Activated CD4-positive, alpha-beta T cell treated with anti-CD3 and anti-CD28 coated beads, Interleukin-2, amount 10 ng/mL, durations not matched to agents 24 days and 14 days (primary cell): ENCODE data around the gene SOX30. TPM values are rescaled to one million over a fixed set of nuclear protein-coding genes. Genes with fewer than 3 reads are reported as not detected.
A peak's percentile ranks its signal among the peaks of the same experiment; 100 is the strongest.
"Not testable (repeated sequence)": the region's sequence is repeated elsewhere in the genome, so short reads cannot be mapped to it uniquely, and the experiment has no call there.

Experiments used
- DNase-seq: peaks from one replicate; pipeline ENCODE4 v3.0.0; 2022
- H3K27ac Mint-ChIP-seq: one replicate; pipeline ENCODE4 v1.8.0; 2022; ENCODE audit warnings: mild to moderate bottlenecking, mixed read lengths
- H3K27me3 Mint-ChIP-seq: one replicate; pipeline ENCODE4 v1.8.0; 2022; ENCODE audit warnings: mixed read lengths
- H3K36me3 Mint-ChIP-seq: one replicate; pipeline ENCODE4 v1.8.0; 2022; ENCODE audit warnings: low read depth, mild to moderate bottlenecking, mixed read lengths
- H3K4me1 Mint-ChIP-seq: one replicate; pipeline ENCODE4 v1.8.0; 2021; ENCODE audit warnings: mixed read lengths
- H3K4me3 Mint-ChIP-seq: one replicate; pipeline ENCODE4 v1.8.0; 2022; ENCODE audit warnings: mild to moderate bottlenecking, moderate library complexity, mixed read lengths
- H3K9me3 Mint-ChIP-seq: one replicate; pipeline ENCODE4 v1.8.0; 2021; ENCODE audit warnings: mixed read lengths
- intact Hi-C: fragments of 100-400 bp; cut with micrococcal nuclease; formaldehyde crosslinking; loops from one replicate; pipeline ENCODE4 v1.15.1; 2023
- total RNA-seq: library from RNA; stranded (reverse); gene quantifications from 2 replicates; pipeline ENCODE4 v1.2.3, GENCODE V29; 2022

The SOX30 gene
- total RNA-seq, result 0.19 TPM in 1 of 2 replicates, not detected in the other

DNA sequence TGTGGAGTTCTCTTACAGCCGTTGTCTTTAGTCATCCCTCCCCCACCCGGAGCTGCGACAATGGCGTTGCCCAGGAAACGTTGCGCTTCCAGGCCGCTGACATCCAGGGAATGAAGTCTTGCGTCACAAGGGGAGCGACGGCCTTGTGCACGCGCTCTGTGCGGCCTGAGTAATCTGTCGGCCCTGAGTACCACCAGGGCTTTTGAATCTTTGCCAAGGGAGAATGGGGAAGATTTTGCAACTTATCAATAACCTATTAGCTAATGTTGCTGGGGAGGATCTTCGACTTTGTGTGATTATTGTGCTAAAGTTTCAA, at the start of gene SOX30:
Gene SOX30, minus strand, starts transcription at position 62 of the 316 bp plus-strand sequence. CDS start 360 bp downstream, outside the sequence.
- Mint-ChIP-seq H3K4me3 (peak within 1 kb of the TSS; percentile 79), H3K27me3 (no peaks in the 10 kb centered on the region), H3K36me3 (peaks cover 18% of the 10 kb centered on the region), H3K4me1 (peaks cover 12% of the 10 kb centered on the region), H3K27ac (peak within 1 kb of the TSS; percentile 87), H3K9me3 (peaks cover 23% of the 10 kb centered on the region)
- intact Hi-C loops, result loop anchor here (5.0 kb wide), 1 partner anchor 90 kb away; the partner anchor contains the start of gene LSM11
- no peak for DNase-seq

DNA sequence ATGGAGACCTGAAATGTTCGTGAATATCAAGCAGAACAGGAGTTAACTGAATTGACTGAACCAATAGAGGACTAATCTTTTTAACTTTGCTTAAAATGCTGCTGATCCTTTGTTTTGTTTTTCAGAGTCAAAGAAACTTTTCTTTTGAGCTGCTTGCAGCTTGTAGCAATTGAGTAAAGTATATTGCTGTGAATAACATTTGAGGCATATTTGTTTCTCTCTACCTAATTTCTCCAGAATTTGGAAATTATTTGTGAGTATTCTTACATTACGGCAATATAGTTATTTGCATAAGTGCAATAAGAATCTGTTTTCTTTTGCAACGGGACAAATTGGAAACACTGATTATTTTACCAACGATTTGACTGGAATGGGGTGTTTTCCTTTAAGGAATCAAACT, 46.4 kb upstream of the SOX30 start:
- Mint-ChIP-seq H3K27me3 (peaks cover 11% of the 10 kb centered on the region), H3K9me3 (peaks cover 16% of the 10 kb centered on the region)
- DNase-seq, intact Hi-C loops, H3K4me3 Mint-ChIP-seq, H3K36me3 Mint-ChIP-seq, H3K4me1 Mint-ChIP-seq, H3K27ac Mint-ChIP-seq: not testable (repeated sequence)

DNA sequence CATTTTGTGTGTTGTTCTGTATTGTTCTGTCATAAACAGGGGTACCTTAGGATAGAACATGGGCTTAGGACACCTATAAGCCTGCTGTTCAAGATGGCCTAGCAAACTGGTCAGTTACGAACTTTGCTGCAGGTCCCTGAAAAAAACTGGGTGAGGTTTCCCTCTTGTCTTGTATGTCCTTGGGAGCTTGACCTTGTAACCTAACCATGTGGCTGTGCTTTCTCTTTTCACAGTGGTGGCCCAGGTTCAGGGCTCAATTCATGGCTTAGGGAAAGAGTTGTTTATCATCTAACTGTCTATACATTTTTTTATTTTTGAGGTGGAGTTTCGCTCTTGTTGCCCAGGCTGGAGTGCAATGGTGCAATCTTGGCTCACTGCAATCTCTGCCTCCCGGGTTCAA, 43.9 kb upstream of the SOX30 start:
- H3K4me1 Mint-ChIP-seq, H3K36me3 Mint-ChIP-seq, H3K27ac Mint-ChIP-seq, H3K4me3 Mint-ChIP-seq, H3K27me3 Mint-ChIP-seq, intact Hi-C loops, DNase-seq: not testable (repeated sequence)
- peaks cover 16% of the 10 kb centered on the region for H3K9me3 Mint-ChIP-seq

DNA sequence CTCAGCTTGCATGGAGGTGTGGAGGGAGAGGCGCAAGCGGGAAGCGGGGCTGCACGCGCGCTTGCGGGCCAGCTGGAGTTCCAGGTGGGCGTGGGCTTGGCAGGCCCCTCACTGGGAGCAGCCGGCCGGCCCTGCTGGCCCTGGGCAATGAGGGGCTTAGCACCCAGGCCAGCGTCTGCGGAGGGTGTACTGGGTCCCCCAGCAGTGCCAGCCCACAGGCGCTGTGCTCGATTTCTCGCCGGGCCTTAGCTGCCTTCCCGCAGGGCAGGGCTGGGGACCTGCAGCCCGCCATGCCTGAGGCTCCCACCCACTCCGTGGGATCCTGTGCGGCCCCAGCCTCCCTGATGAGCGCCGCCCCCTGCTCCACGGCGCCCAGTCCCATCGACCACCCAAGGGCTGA, 41.6 kb upstream of the SOX30 start:
- H3K4me1 Mint-ChIP-seq, DNase-seq, H3K36me3 Mint-ChIP-seq, H3K27ac Mint-ChIP-seq, H3K27me3 Mint-ChIP-seq, intact Hi-C loops, H3K4me3 Mint-ChIP-seq: not testable (repeated sequence)
- H3K9me3 Mint-ChIP-seq, result peaks cover 19% of the 10 kb centered on the region

DNA sequence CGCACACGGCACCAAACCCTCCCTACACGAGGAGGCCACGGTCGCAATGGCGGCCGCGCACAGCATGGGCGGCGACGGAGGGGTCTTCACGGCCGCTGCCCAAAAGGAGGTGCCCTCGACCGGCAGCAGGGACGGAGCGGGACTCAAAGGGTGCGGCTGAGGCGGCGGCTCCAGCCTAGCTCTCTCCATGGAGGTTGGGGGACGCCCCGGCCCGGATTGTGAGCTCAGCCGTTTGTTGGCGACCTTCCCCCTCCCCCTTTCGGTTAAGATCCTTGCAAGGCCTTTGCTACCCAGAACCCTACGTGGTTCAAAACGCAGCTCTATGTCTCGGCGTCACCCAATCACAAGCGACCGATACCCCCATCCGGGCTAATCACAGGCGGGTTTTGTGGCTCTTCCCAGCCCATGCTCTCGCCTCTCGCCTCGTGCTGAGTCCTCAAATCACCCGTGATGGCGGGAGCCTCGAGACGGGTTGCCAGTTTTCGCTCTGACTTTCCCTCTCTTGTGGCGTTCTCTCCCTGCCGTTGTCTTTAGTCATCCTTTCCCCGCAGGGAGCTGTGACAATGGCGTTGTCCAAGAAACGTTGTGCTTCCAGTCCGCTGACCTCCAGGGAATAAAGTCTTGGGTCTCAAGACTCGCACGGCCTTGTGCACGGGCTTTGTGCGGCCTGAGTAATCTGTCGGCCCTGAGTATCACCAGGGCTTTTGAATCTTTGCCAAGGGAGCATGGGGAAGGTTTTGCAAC, 38.6 kb upstream of the SOX30 start:
- Mint-ChIP-seq H3K27ac (no peak overlapping the region), H3K4me3 (no peak overlapping the region), H3K9me3 (peaks cover 8% of the 10 kb centered on the region), H3K36me3 (no peaks in the 10 kb centered on the region), H3K27me3 (peaks cover 2% of the 10 kb centered on the region), H3K4me1 (no peaks in the 10 kb centered on the region)
- intact Hi-C loops, result no loop called here
- no peak for DNase-seq

DNA sequence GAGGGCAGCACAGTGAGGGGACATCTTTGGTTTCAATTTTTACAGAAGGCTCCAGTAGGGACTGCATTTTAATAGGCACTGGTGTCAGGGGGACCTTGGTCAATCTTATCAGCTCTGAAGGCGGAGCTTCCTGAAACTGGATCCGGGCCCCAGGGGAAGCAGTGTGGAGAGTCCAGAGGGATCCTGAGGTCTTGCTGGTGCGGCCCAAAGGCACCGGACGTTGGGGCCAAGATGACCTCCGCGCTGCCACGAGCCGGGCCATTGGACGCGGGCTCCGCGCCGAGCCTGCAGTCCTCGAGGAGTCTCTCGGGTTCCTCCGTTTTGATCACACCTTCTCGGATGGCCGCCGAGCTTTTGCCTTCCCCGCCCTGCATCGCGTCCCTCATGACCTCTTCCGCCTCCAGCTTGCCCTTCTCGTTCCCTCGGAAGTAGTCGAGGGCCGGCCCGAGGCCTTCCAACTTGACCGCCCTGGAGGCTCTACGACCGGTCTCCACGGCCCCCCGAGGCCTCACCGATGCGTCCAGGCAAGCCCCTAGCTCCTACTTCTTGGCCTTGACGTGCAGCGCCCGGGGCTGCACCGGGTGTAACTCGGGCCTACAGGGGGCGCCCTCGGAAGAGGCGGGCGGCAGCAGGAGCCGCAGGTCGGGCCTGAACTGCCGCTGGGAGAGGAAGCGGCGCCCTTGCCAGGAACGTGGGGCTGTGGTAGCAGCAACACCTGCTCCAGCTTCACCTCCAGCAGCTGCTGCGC, 37.9 kb upstream of the SOX30 start:
- Mint-ChIP-seq H3K4me3 (no peak overlapping the region), H3K36me3 (no peaks in the 10 kb centered on the region), H3K4me1 (no peaks in the 10 kb centered on the region), H3K9me3 (peaks cover 7% of the 10 kb centered on the region), H3K27ac (no peak overlapping the region), H3K27me3 (peaks cover 2% of the 10 kb centered on the region)
- intact Hi-C loops, result no loop called here
- peak; percentile 62 for DNase-seq

DNA sequence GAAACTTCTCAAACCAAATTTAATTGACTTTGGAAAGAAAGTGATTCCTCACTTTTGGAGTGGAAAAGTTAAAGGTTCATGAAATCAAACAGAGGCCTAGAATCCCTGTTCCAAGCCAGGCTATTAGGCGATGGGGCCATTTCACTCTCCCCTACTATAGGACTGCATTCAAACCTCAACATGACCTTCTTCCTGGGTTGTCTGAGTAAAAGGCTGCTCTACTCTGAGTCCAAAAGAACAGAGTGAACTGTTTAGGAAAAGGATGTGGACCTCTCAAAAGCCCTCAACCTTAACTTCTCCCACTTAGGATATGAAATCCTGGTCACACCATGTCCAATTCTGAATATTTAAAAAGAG, 34.9 kb upstream of the SOX30 start:
- Mint-ChIP-seq H3K9me3 (peaks cover 4% of the 10 kb centered on the region), H3K4me3 (no peak overlapping the region), H3K27me3 (peaks cover 3% of the 10 kb centered on the region), H3K36me3 (no peaks in the 10 kb centered on the region), H3K27ac (no peak overlapping the region), H3K4me1 (no peaks in the 10 kb centered on the region)
- DNase-seq, result no peak
- intact Hi-C loops, result no loop called here

DNA sequence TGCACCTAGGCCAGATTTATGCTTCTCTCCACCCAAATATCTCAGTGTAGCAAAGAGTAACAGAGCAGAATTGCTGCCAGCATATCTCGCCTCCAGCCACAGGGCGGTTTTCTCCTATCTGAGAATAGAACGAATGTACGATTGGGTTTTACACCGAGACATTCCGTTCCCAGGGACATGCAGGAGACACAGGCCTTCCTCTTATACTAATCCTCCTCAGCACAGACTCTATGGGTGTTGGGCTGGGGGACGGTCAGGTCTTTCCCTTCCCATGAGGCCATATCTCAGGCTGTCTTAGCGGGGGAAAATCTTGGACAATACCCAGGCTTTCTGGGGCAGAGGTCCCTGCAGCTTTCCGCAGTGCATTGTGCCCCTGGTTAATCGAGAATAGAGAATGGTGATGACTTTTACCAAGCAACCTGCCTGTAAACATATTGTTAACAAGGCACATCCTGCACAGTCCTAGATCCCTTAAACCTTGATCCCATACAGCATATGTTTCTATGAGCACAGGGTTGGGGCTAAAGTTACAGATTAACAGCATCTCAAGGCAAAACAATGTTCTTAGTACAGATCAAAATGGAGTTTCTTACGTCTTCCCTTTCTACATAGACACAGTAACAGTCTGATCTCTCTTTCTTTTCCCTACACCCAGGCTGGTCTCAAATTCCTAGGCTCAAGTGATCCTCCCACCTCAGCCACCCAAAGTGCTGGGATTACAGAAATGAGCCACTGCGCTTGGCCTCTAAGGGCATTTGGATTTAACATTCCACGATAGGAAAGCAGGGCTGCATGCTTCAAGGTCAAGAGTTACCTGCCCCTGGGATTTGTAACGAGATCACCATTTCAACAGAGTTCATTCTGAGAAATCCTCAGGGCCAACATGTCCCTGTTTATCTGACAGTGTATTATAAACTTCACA, 34.3 kb upstream of the SOX30 start:
- H3K27ac Mint-ChIP-seq, intact Hi-C loops, DNase-seq: not testable (repeated sequence)

DNA sequence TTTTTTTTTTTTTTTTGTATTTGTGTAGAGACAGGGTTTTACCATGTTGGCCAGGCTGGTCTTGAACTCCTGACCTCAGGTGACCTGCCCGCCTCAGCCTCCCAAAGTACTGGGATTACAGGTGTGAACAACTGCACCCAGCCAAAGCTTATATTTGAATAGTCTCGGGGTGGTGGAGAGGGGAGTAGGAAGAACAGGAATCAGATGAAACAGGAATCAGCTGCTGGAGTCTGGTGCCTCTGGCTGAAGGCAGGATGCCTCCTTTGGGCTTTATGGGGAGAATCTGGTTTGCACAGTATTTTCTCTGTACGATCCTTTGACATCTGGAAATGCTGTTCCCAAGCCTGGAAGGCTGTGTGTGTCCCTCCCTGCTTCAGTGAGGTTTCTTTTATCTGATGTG, 30.0 kb upstream of the SOX30 start:
- Mint-ChIP-seq H3K4me1 (no peaks in the 10 kb centered on the region), H3K9me3 (no peaks in the 10 kb centered on the region), H3K27ac (no peak overlapping the region), H3K4me3 (no peak overlapping the region), H3K27me3 (peaks cover 3% of the 10 kb centered on the region), H3K36me3 (no peaks in the 10 kb centered on the region)
- DNase-seq, result no peak
- intact Hi-C loops, result no loop called here

More for the DNA sequence above, 34.3 kb upstream of the SOX30 start:
- H3K4me3 Mint-ChIP-seq, H3K9me3 Mint-ChIP-seq, H3K27me3 Mint-ChIP-seq, H3K4me1 Mint-ChIP-seq, H3K36me3 Mint-ChIP-seq: not testable (repeated sequence)

DNA sequence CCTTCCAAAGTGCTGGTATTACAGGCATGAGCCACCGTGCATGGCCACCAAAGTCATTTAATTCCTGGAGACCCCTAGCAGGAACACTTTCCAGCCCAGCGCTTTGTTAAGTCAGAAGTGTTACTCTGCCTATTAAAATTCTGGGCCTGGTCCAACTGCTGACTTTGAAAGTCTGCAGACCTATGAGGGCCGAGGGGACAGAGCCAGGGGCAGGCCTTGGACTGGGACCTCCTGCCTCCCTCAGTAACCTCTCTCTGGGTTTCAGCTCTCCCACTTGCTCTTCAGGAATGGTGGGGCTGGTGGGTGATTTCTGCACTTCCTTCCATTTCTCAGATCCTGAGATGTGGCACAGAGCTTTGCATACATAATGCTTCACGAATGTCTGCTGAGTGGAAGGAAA, 28.8 kb upstream of the SOX30 start:
- peaks cover 3% of the 10 kb centered on the region for H3K27me3 Mint-ChIP-seq
- H3K27ac Mint-ChIP-seq, result no peak overlapping the region
- H3K4me3 Mint-ChIP-seq, result no peak overlapping the region
- H3K9me3 Mint-ChIP-seq, result no peaks in the 10 kb centered on the region
- no peaks in the 10 kb centered on the region for H3K36me3 Mint-ChIP-seq
- DNase-seq, result no peak
- intact Hi-C loops, result no loop called here
- H3K4me1 Mint-ChIP-seq, result no peaks in the 10 kb centered on the region

DNA sequence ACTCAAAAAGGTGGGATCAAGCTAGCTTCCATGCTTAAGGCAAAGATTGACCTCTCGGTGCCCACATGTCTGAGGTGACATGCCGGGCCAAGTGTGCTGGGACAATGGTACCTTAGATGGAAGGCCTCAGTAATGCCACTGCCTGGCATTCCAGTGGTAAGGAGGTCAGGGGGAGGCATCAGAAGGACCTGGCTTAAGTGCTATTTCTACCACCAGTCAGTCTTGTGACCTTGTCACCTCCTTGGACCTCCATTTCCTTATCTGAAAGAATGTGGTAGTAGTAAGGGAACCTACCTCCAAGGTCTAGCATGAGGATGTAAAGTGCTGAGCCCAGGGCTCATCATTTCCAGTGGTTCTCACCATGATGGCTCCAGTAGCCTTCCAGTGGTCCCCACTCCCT, 28.0 kb upstream of the SOX30 start:
- no peaks in the 10 kb centered on the region for H3K4me1 Mint-ChIP-seq
- H3K36me3 Mint-ChIP-seq, result no peaks in the 10 kb centered on the region
- H3K27ac Mint-ChIP-seq, result no peak overlapping the region
- no peaks in the 10 kb centered on the region for H3K9me3 Mint-ChIP-seq
- H3K27me3 Mint-ChIP-seq, result peaks cover 3% of the 10 kb centered on the region
- intact Hi-C loops, result no loop called here
- no peak for DNase-seq
- no peak overlapping the region for H3K4me3 Mint-ChIP-seq

DNA sequence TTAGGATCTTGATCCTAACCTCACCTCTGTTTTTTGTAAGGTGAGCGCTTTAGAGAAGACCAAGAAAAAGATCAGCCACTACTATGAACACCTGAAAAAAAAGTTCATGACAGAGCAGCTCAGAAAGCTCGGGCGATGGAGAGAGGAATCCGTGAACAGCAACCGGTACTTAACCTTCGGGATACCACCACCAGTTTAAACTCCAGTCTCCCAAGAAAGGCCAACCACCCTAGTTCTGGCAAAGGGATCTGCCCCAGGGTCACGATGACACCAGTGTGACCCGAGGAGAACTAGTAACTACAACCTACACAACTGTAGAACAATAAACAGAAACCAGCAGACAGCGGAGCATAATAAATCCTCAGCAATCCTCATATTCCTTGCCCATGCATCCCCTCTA, 27.6 kb upstream of the SOX30 start:
- Mint-ChIP-seq H3K4me1 (no peaks in the 10 kb centered on the region), H3K27me3 (peaks cover 3% of the 10 kb centered on the region), H3K36me3 (no peaks in the 10 kb centered on the region), H3K27ac (no peak overlapping the region), H3K9me3 (no peaks in the 10 kb centered on the region), H3K4me3 (no peak overlapping the region)
- no peak for DNase-seq
- intact Hi-C loops, result no loop called here

DNA sequence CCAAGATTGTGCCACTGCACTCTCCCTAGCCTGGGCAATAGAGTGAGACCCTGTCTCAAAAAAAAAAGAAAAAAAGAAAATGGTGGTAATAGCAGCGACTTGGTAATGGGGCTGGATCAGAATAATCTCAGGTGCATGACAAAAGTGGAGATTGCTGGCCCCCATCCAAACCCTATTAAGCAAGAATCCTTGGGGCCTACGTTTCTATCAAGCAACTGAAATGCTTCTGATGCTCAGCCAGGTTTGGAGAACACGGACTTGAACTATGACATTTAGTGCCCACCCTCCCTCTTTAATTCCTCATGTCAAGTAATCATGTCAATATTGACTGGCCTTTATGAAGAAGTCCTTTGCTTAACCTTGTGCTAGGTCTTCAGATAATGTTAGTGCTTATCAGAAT, 25.7 kb upstream of the SOX30 start:
- intact Hi-C loops, result no loop called here
- H3K36me3 Mint-ChIP-seq, result no peaks in the 10 kb centered on the region
- no peaks in the 10 kb centered on the region for H3K4me1 Mint-ChIP-seq
- no peak overlapping the region for H3K4me3 Mint-ChIP-seq
- no peak overlapping the region for H3K27ac Mint-ChIP-seq
- DNase-seq, result no peak
- no peaks in the 10 kb centered on the region for H3K9me3 Mint-ChIP-seq
- peaks cover 6% of the 10 kb centered on the region for H3K27me3 Mint-ChIP-seq

DNA sequence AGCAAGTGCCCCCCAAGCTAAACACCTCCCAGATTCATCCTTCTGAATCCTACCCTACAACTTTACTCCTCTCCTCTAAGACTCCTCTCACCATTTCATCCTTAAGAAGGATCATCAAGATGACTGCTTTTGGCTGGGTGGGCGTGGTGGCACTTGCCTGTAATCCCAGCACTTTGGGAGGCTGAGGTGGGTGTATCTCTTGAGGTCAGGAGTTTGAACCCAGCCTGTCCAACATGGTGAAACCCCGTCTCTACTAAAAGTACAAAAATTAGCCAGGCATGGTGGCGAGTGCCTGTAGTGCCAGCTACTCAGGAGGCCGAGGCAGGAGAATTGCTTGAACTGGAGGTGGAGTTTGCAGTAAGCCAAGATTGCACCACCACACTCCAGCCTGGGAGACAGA, 22.1 kb upstream of the SOX30 start:
- DNase-seq, H3K36me3 Mint-ChIP-seq, H3K4me3 Mint-ChIP-seq, H3K9me3 Mint-ChIP-seq, H3K27ac Mint-ChIP-seq: not testable (repeated sequence)
- intact Hi-C loops, result loop anchor here (5.0 kb wide), 1 partner anchor 102 kb away; no protein-coding TSS in a partner anchor
- H3K27me3 Mint-ChIP-seq, result peaks cover 17% of the 10 kb centered on the region
- peaks cover 23% of the 10 kb centered on the region for H3K4me1 Mint-ChIP-seq
